HG03280 (cell line): ENCODE measurements around the gene MEIKIN.
A peak's percentile ranks its signal among the peaks of the same experiment; 100 is the strongest.
"Not testable (repeated sequence)": the region's sequence is repeated elsewhere in the genome, so short reads cannot be mapped to it uniquely, and the experiment has no call there.

Source experiments
- ATAC-seq: cut with Tn5 transposase; IDR thresholded peaks from one replicate; pipeline ENCODE4 v1.9.1; 2021; ENCODE audit warnings: mild to moderate bottlenecking, moderate library complexity; ENCODE audit not compliant: unreplicated experiment

The MEIKIN gene

DNA sequence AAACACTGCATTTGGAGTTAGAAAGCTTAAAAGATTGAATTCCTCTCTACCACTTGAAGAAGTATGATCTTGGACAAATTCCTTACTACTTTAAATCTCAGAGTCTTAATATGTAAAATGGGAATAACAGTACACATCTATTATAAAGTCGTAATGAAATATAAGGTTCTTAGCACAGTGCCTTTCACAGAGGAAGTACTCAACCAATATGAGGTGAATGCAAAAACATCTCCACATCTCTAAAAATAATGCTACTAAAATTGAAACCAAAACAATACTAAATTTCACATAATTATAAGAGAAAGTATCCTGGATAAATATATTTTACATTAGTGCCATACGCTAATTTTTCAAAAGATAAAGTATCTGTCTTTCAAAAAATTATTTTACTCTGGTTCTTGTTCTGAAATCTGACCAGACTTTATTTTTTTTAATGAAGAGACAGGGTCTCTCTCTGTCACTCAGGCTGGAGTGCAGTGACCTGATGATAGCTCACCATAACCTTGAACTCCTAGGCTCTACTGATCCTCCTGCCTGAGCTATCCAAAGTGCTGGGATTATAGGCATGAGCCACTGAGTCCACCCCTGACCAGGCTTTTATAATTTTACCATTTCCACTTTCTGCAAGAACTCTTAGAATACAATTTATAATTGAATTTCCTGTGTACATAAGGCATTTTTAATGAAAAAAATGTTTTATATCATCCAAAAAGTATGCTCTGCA, 127.3 kb downstream of the MEIKIN start:
- no peak for ATAC-seq

DNA sequence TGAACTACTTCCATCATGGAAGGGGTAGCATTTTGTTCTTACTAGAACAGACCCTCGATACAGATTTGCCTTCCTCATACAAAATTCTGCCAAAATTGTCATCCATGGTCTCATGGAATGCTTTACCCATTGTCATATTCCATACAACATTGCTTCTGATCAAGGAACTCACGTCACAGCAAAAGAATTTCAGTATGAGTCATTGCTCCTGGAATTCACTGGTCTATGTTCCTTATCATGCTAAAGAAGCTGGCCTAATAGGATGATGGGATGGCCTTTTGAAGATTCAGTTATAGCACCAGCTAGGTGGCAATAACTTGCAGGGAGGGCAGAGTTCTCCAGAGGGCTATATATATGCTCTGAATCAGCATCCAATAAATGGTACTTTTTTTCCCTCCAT, 130.5 kb downstream of the MEIKIN start:
- ATAC-seq = no peak

DNA sequence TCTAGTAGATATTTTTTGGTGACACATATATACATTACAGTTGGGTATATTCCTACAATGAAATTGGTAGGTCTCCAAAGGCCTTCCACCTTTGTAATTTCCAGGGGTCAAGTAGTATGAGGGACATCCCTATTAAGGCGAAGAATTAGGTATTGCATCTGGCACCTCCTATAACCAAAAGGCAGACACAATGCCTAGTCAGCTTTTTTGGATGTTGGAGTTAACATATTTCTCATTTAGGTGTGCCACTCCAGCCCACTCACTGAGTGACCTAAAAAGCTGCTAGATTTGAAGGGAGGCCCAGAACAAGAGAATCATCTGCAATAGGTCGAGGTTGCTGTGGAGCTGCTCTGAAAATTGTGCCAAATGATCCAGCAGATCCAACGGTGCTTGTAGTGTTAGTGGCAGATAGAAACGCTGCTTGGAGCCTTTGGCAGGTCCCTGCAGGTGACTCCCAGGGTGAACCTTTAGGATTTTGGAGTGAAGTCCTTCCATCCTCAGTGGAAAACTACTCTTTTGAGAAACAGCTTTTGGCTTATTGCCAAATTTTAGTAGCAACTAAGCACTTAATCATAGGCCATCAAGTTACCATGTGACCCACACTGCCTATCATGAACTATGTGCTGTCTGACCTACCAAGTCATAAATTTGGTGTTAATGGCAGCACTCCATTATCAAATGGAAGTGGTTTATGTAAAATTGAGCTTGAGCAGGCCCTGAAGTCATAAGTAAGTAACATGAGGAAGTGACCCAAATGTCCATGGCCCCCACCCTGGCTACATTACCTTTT, 132.9 kb downstream of the MEIKIN start:
- no peak for ATAC-seq

DNA sequence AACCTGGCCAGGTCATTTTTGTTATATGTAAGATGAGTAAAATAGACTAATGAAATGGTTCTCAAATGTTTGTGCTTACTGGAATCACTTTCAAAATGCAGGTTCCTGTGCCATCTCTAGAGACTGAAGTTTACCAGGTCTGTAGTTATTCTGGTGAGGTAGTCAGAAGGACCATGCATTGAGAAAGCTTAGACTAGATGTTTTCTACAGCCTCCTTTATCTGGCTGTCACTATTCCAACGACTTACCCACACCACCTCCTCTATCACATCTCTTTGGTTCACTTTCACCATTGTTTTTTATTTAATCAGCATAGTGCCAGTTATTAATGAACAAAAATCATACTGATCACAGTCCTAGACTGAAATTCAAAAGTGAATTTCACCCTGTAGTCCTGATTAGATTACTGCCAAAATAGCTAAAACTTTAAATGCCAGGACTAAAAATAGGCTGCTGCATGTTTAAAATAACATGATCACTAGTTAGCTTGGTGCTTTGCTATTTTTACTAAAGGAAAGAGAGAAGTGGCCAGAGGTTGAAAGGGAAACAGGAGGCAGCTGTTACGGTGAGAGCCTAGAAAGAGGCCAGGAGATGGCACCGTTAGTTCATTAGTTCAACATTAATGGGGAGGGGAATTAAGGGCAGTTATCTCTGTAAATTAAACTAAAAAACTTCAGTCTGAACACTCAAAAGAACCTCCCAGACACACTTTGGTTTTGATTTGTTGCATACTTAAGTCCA, 134.8 kb downstream of the MEIKIN start:
- ATAC-seq = no peak

DNA sequence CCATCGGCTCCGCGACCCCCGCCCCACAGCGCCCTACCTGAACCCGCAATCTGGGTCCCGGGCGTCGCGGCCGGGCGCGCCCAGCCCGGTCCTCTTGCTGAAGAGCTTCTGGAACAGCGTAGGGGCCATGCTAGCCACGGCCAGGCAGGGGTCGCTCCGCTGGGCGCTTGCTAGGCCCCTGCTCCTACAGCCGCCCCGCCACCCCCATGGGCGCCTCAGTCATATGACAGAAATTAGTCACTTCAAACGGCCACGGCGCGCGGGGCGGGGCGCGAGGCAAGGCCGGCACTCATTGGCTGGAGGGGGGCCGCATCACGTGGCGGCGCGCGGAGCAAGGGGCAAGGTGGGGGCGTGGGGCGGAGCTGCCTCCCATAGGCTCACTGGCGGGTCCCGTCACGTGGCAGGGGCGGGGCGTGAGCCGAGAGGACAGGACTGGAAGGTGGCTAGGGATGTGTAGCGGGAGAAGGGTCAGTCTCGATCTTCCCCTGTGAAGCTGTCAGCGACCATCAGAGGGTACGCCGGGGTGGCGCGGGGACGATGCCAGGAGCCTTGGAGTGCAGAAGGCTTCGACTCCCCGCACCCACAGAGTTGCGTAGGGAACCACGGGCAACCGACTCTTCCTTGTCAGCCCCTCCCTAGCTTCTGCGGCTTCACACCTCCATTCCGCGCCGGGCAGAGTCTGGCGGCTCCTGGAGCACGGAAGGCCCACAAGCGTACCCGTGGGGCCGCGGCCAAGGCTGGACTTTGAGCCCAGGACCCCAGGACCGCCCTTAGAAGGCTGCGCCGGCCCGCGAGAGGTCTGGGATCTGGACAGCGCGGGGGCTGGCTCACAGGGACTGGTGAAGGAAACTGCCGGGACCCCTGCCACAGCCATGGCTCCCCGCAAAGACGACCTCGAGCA, 148.4 kb downstream of the MEIKIN start, which contains the start of gene FNIP1:
FNIP1 (minus strand) TSS at position 225 of the 901 bp plus-strand sequence; CDS start at position 129, 96 bp downstream.
- peak; percentile 97 for ATAC-seq

DNA sequence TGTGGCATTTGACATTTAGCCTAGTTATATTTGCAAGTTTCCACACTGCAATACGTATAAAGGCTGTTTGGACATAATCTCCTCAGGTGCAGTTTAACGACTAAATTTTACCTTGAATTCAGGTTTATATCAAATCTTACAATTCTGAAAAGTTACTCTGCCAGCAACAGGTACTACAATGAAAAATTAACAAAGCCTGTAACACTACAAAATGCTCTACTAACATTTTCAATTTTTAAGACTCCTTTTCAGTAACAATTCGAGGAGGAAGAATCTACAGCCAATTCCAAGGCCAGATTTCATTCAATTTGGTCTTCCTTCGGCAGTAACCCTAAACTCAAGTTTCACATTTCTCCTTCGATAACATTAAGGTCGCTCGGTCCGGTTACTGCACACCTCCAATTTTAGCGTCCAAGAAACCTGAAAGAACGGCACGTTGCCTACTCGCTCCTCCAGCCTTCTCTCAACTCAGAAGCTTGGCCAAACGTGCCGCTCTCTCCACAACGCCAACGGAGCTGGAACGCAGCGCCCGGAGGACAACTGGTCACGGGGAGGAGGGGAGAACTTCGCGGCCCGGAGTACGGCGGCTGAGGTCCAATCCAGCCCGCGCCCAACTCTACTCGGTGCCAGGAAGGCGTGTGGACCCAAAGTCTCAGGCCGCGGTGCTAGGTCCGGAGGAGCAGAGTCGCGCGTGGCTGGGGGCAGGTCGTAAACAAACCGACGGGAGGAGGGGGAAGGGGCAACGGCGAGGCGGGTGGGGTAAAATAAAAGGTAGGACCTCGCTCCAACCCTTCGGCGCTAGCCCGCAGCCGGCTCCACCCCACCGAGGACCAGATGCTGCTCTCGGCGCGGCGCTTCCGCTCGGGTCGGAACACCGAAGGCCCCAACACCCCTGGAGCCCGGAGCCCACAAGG, 149.3 kb downstream of the MEIKIN start:
- peak; percentile 12 for ATAC-seq

DNA sequence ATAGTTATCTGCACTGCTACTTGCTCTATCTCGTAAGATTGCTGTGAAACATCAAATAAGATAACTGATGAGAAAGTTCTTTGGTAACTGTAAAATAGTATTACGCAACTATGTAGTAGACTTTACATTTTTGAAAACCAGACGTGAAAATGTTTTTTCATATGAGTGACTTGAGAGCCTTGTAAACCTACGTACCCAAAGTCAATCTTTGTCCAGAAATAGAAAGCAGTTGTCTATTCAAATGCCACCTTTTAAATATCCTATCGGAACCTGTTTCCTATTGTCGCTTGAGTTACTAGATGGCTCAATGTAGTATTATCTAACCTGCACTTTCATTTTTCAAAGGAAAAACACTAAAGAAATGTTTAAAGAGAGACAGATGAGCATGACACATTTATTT, 150.2 kb downstream of the MEIKIN start:
- no peak for ATAC-seq

DNA sequence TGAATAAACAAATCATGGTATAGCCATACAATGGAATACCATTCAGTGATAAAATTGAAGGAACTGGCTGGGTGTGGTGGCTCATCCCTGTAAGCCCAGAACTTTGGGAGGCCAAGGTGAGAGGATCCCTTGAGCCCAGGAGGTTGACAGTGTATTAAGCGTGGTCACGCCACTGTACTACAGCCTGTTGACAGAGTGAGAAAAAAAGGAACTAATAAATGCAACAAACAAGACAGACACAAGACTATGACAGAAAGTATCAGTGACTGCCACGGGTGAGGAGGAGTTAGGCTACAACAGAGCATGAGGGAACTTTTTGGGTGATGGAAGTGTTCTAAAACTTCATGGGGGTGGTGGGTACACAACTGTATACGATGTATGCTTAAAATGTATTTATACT, 150.9 kb downstream of the MEIKIN start:
- no peak for ATAC-seq

DNA sequence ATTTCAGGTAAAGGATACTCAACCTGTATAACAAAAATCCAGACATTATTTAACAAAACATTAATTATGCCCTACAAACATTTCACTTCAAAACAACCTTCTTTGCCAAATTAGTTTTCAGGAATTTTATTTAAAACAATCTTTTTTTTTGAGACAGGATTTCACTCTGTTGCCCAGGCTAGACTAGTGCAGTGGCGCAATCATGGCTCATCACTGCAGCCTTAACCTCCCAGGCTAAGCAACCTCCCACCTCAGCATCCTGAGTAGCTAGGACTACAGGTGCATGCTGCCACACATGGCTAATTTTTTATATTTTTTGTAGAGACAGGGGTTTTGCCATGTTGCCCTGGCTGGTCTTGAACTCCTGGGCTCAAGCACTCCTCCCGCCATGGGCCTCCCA, 152.6 kb downstream of the MEIKIN start:
- no peak for ATAC-seq

DNA sequence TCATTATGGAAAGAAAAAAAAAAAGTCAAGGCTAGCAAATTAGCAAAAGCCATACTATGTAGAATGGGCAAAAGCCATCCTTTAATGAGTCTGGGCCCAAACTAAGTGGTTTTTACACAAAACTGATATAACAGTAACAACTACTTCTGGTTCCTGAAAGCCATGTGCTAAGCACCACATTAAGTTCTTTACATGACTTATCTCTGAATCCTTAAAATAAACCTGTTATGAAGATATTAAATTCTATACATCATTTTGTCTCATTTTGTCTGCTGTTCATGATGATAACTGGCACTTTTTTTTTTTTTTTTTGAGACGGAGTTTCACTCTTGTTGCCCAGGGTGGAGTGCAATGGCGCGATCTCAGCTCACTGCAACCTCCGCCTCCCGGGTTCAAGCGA, 153.6 kb downstream of the MEIKIN start:
- ATAC-seq = no peak

DNA sequence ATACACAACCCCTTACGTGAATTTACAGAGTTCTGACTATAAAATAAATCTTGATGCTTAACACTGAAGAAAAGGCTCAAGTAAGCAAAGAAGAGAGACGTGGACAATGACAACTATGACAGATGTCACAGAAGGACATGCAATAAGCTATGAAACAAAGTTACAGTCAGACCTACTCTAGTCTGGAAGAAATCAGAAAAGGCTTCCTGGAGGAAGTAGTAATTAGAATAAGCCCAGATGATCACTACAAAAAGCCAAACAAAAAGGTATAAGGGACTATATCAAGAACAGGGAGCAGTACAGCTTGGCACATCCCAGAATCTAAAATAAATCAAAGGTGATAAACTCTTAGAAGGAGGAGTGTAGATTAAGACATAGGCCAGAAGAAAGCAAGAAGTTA, 154.9 kb downstream of the MEIKIN start:
- no peak for ATAC-seq

DNA sequence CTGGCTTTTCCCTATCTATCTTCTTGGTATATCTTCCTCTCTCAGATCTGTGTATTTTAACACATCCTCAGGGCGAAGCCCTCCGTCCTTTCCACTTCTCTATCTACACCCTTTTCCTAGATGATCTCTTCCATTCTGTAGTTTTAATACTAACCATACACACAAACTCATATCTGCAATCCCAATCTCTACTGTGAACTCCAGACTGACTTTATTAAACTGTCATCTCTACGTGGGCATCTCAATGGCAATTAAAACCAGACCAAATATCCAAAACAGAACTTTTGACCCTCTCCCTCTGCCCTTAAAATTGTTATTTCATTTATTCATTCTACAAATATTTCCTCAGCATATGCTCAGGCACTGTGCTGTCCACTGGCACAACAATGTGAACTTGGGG, 155.7 kb downstream of the MEIKIN start:
- ATAC-seq = no peak

DNA sequence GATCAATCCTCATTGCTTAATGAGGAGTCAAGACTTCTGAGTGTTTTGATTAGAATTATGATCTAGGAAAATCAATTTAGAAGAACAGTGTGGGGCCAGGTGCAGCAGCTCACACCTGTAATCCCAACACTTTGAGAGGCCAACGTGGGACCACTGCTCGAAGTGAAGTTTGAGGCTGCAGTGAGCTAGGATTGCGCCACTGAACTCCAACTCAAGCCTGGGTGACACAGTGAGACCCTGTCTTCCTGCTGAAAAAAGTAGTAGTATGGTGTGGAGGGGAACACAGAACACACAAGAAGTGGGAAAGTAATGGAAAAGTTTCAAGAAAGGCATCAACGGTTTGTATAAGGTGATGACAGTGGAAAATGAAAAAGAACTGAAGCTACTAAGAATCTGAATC, 157.7 kb downstream of the MEIKIN start:
- ATAC-seq = no peak

DNA sequence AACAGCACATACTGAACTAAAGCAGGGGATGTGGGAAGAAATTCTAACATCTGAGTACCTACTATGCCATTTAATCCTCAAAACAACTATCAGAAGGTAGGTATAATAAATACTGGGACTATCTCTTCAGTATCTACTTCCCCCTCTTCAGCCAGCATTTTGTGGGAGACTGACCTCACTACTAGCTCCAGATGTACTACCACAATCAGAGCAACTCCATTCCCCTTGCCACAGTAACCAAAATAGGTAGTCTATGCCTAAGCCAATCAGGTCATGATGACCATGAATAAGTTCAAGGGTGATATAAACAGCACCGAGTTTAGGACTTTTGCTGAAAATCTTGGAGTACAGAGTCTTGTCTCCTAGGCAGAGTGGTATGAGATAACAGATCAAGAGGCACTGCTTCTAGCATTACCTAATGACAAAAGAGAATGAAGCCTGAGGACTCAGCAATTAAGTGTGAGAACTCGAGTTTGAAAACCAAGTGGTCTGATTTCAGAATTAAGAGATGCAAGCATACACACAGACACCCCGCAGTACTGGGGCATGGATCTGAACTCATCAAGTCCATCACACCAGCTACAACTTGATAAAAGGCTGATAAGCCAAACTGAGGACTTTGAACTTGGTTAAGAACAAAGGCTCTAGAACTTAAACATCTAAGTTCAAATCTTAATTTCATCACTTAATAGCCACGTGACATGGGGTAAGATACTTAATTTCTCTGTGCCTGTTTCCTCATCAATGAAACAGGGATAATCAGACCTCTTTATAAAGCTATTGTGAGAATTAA, 158.4 kb downstream of the MEIKIN start:
- no peak for ATAC-seq

DNA sequence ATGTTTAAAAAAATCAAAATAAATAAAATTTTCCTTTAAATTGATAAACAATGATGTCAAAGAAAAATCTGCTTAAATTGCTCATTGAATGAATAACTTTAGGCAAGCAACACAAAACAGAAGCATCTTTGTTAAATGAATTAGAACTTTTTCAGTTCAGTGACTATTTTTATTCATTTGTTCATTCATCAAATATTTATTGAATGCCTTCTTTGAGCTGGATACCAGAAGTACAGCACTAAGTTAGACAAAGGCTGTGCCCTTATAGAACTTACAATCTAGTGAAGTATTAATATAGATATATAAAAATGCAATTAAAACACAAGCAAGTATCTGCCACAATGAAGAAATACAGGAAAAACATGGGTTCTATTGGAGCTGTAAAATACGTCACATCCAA, 159.4 kb downstream of the MEIKIN start:
- no peak for ATAC-seq

DNA sequence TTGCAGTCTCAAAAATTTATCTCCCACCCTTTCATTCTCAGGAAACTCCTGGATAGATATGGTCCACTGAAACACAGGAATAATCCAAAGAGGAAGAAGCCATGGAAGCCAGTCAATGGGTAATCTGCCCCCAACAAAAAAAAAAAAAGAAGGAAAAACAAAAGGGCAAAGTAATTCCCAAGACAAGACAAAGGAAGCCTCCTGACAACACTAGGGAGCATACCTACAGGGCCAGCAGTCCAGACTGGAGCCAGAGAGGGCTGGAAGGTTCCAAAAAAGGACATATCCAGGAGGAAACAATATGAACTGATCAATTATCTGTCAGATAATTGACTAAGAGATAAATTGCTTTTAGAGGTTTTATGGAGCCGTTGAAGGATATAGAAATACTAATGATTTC, 161.6 kb downstream of the MEIKIN start:
- no peak for ATAC-seq

DNA sequence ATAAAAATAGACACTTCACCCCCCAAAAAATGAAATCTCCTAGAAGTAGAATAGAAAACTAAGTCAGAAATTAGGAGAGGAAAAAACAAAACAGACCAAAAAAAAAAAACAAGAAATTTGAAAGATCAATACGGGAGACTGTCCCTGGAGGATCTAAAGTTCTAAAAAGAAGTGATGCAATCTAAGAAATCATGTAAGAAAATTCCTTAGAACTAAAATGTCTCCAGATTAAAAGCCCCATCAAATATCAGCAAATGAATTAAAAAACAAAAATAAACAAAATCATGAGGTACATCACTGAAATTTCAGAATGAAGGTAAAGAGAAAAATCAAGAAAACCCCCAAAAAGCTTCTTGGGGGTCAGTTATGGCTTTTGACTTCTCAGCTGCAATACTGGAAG, 162.1 kb downstream of the MEIKIN start:
- ATAC-seq = no peak

DNA sequence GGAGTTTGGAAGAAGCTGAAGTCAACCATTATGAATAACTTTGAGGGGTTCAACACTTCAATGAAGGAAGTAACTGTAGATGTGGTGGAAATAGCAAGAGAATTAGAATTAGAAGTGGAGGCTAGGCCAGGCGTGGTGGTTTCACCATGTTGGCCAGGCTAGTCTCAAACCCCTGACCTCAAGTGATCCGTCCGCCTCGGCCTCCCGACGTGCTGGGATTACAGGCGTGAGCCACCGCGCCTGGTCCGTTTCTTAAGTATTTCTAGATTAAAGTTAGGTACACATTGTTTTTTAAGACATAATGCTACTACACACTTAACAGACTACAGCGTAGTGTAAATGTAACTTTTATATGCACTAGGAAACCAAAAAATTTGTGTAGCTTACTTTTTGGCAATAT, 162.7 kb downstream of the MEIKIN start:
- no peak for ATAC-seq

DNA sequence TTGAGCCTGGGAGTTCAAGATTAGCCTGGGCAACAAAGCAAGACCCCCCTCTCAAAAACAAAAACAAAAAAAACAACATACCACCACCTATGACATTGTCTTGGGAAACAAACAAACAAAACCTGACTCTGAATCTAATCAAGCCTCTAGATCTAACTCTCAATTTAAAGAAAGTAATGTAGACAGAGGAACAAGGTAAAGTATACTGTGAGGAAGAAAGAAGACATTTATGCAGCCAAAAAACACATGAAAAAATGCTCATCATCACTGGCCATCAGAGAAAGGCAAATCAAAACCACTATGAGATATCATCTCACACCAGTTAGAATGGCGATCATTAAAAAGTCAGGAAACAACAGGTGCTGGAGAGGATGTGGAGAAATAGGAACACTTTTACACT, 167.3 kb downstream of the MEIKIN start:
- not testable (repeated sequence) for ATAC-seq
